Smooth muscle cell (in vitro differentiated cells): Measurements from ENCODE around the gene TAF1B. TPM values are rescaled to one million over a fixed set of nuclear protein-coding genes. Genes with fewer than 3 reads are reported as not detected.

ENCODE experiments used
- DNase-seq: peaks from one replicate; lab custom pipeline; 2025; ENCODE audit not compliant: unreplicated experiment; lab: John Stamatoyannopoulos, UW
- H2AFZ ChIP-seq: fragments of 200-600 bp; sonication (generic); 2 replicates; pipeline ENCODE4 v1.6.0; 2016; ENCODE audit warnings: antibody characterized with exemption, low read depth, mild to moderate bottlenecking
- H3F3A ChIP-seq: fragments of 200-600 bp; sonication (generic); 2 replicates; pipeline ENCODE4 v1.6.0; 2017; ENCODE audit warnings: antibody characterized with exemption, low read depth
- H3K27ac ChIP-seq: fragments of 200-600 bp; sonication (generic); 2 replicates; pipeline ENCODE4 v1.5.1; 2016; ENCODE audit warnings: low read depth, mild to moderate bottlenecking
- H3K27me3 ChIP-seq: fragments of 200-600 bp; sonication (generic); 2 replicates; pipeline ENCODE4 v1.6.1; 2016; ENCODE audit warnings: low read depth, mild to moderate bottlenecking
- H3K36me3 ChIP-seq: fragments of 200-600 bp; sonication (generic); 2 replicates; pipeline ENCODE4 v1.5.1; 2016; ENCODE audit warnings: low read depth
- H3K4me1 ChIP-seq: fragments of 200-600 bp; sonication (generic); 2 replicates; pipeline ENCODE4 v1.5.1; 2016; ENCODE audit warnings: low read depth
- H3K4me2 ChIP-seq: fragments of 200-600 bp; sonication (generic); 2 replicates; pipeline ENCODE4 v1.6.0; 2016; ENCODE audit warnings: mild to moderate bottlenecking
- H3K4me3 ChIP-seq: fragments of 200-600 bp; sonication (generic); 2 replicates; pipeline ENCODE4 v1.5.1; 2016; ENCODE audit warnings: mild to moderate bottlenecking
- H3K79me2 ChIP-seq: fragments of 200-600 bp; sonication (generic); 2 replicates; pipeline ENCODE4 v1.6.0; 2016; ENCODE audit warnings: low read depth, mild to moderate bottlenecking
- H3K9ac ChIP-seq: fragments of 200-600 bp; sonication (generic); 2 replicates; pipeline ENCODE4 v1.6.0; 2016; ENCODE audit warnings: low read depth
- H3K9me3 ChIP-seq: fragments of 200-600 bp; sonication (generic); replicated peaks from 2 replicates; pipeline ENCODE4 v1.5.1; 2016; ENCODE audit warnings: low read depth
- H4K20me1 ChIP-seq: fragments of 200-600 bp; sonication (generic); 2 replicates; pipeline ENCODE4 v1.6.0; 2016; ENCODE audit warnings: low read depth
- CTCF ChIP-seq: fragments of 200-600 bp; sonication (generic); IDR thresholded peaks from 2 replicates; pipeline ENCODE4 v1.5.1; 2017; ENCODE audit warnings: borderline replicate concordance, mild to moderate bottlenecking, antibody characterized with exemption; ENCODE audit not compliant: insufficient read depth, poor library complexity, severe bottlenecking
- WGBS: methylation state at CpG from one replicate; pipeline ENCODE4 v1.1.7; 2016; ENCODE audit warnings: low lambda C conversion rate; 5-methylcytosine and 5-hydroxymethylcytosine counted together
- polyA plus RNA-seq: library from polyadenylated mRNA; unstranded; fragments of >200 nt; fragmentation: Nextera tagmentation; extraction: Ambion mirVana; gene quantifications from 2 replicates; pipeline ENCODE4 v1.2.1, GENCODE V29; 2016
- total RNA-seq: library from RNA; depleted of rRNA; stranded (reverse); fragments of >200 nt; gene quantifications from 2 replicates; pipeline ENCODE4 v1.2.3, GENCODE V29; 2014

Gene TAF1B
- total and polyA plus RNA-seq, 2 experiments from 2014 or later: 4.5 to 11.2 TPM

GRCh38 chr2:9820020-9820973, 23.0 kb upstream of the TAF1B start:
- 82% methylated on average over 32 of the region's 32 CpGs for WGBS
- H2AFZ ChIP-seq: no peak overlapping the region
- H3K4me1 ChIP-seq: no peaks in the 10 kb centered on the region
- no peaks in the 10 kb centered on the region for H3K79me2 ChIP-seq
- H3K27me3 ChIP-seq: no peaks in the 10 kb centered on the region
- no peaks in the 10 kb centered on the region for H4K20me1 ChIP-seq
- no peaks in the 10 kb centered on the region for H3K36me3 ChIP-seq
- H3K4me3 ChIP-seq: no peak overlapping the region
- H3K4me2 ChIP-seq: no peak overlapping the region
- no peaks in the 10 kb centered on the region for H3K9me3 ChIP-seq
- no peak overlapping the region for H3K9ac ChIP-seq
- no peak overlapping the region for H3K27ac ChIP-seq
- no peak for DNase-seq
- no peaks in the 10 kb centered on the region for H3F3A ChIP-seq
- no peak for TF ChIP-seq CTCF

- 96% methylated on average over 12 of the region's 12 CpGs for WGBS
- no peaks in the 10 kb centered on the region for H3K79me2 ChIP-seq
- no peak for DNase-seq
These were observed 21.3 kb upstream of the TAF1B start for GRCh38 chr2:9821805-9822445.

GRCh38 chr2:9824441-9824840, 18.8 kb upstream of the TAF1B start:
- Histone ChIP-seq H3K27me3 (no peaks in the 10 kb centered on the region), H3K4me3 (no peak overlapping the region), H3K9me3 (no peaks in the 10 kb centered on the region), H3K4me1 (no peaks in the 10 kb centered on the region), H4K20me1 (no peaks in the 10 kb centered on the region), H3K9ac (no peak overlapping the region), H3K27ac (no peak overlapping the region), H3K36me3 (no peaks in the 10 kb centered on the region), H2AFZ (no peak overlapping the region), H3K4me2 (no peak overlapping the region), H3K79me2 (no peaks in the 10 kb centered on the region), H3F3A (no peaks in the 10 kb centered on the region)
- DNase-seq: no peak
- 95% methylated on average over 3 of the region's 3 CpGs for whole genome bisulfite sequencing
- no peak for TF ChIP-seq CTCF

More at GRCh38 chr2:9821805-9822445, 21.3 kb upstream of the TAF1B start:
- Histone ChIP-seq H3K9ac (no peak overlapping the region), H3K4me3 (no peak overlapping the region), H3K36me3 (no peaks in the 10 kb centered on the region), H3K9me3 (no peaks in the 10 kb centered on the region), H2AFZ (no peak overlapping the region), H3K4me2 (no peak overlapping the region), H3F3A (no peaks in the 10 kb centered on the region), H3K27me3 (no peaks in the 10 kb centered on the region), H3K27ac (no peak overlapping the region), H3K4me1 (no peaks in the 10 kb centered on the region), H4K20me1 (no peaks in the 10 kb centered on the region)
- TF ChIP-seq CTCF: no peak
